Measurements from ENCODE around the gene DIPK1B. TPM values are rescaled to one million over a fixed set of nuclear protein-coding genes. Genes with fewer than 3 reads are reported as not detected.

Gene DIPK1B
- total and polyA plus RNA-seq, 10 of the 15 experiments (the other 5 are each of a cell fraction or from before 2014, with no cell fraction given): 0.08 to 0.28 (median 0.13) TPM; not detected in 3

GRCh38 chr9:136725612-136726011 lies 13.2 kb downstream of the DIPK1B start:
- peak overlapping the region; percentile 79 for H3K9ac ChIP-seq (ENCODE audit: control insufficient read depth, insufficient read depth, low read length)
- ATAC-seq (no peak), FAIRE-seq (no peak), DNase-seq (ENCODE audit: low read depth, low spot score) (no peak)
- RAD21 ChIA-PET (ENCODE audit: unreplicated experiment): interaction anchor here (1.5 kb wide), 1 partner anchor 16 kb away, joined by 5 read pairs; no protein-coding TSS in a partner anchor
- H2AFZ ChIP-seq (ENCODE audit: control insufficient read depth, low read depth, low read length): no peak overlapping the region
- no peaks in the 10 kb centered on the region for H3K27me3 ChIP-seq (replicated peaks in 1 of 2; ENCODE audit: control insufficient read depth in 2 of 2, insufficient read depth in 2 of 2, low read length in 1 of 2)
- H3K4me2 ChIP-seq (ENCODE audit: control insufficient read depth, insufficient read depth): peak overlapping the region; percentile 93
- peaks cover 9% of the 10 kb centered on the region for H4K20me1 ChIP-seq (ENCODE audit: control insufficient read depth, insufficient read depth)
- peaks cover 18 to 28% of the 10 kb centered on the region in 2 experiments for H3K36me3 ChIP-seq (ENCODE audit: control insufficient read depth in 2 of 2, insufficient read depth in 2 of 2, low read length in 1 of 2)
- POLR2A ChIA-PET: no interaction called here
- no TSS peak for BruUV-seq (replicated peaks)
- CTCF ChIA-PET: interaction anchor here (0.6 kb wide), 1 partner anchor 39 kb away, joined by 3 read pairs; no protein-coding TSS in a partner anchor
- H3K4me1 ChIP-seq (ENCODE audit: control insufficient read depth, insufficient read depth, low read length): peaks cover 13% of the 10 kb centered on the region
- SMC1A ChIA-PET (ENCODE audit: uncharacterized antibody, unreplicated experiment): no interaction called here
- intact Hi-C loops (cut with micrococcal nuclease; ENCODE audit: unreplicated experiment) (no loop called here), in situ Hi-C loops (cut with MboI) (no loop called here)
- peak overlapping the region; percentile 69 for H3K4me3 ChIP-seq
- no peak overlapping the region for H3K27ac ChIP-seq (ENCODE audit: control insufficient read depth, insufficient read depth)
- peaks cover 45% of the 10 kb centered on the region for H3K79me2 ChIP-seq (ENCODE audit: control insufficient read depth, insufficient read depth, low read length)
- no peaks in the 10 kb centered on the region for H3K9me3 ChIP-seq (replicated peaks; ENCODE audit: control insufficient read depth, insufficient read depth, low read length)
- 81% methylated on average over 10 of the region's 10 CpGs for WGBS (ENCODE audit: insufficient coverage, insufficient replicate concordance, low lambda C conversion rate, missing lambda C conversion rate)
- TF ChIP-seq CEBPB (IDR thresholded peaks at IDR 0.05; ENCODE audit: borderline replicate concordance in 1 of 2, low read depth in 2 of 2, low read length in 2 of 2): no peak
- no peak for TF ChIP-seq ZBTB40 (IDR thresholded peaks at IDR 0.05; ENCODE audit: borderline replicate concordance)
- no peak for TF ChIP-seq ZZZ3 (IDR thresholded peaks at IDR 0.05; ENCODE audit: control insufficient read depth, insufficient read length, low read depth)
- TF ChIP-seq POU2F2 (IDR thresholded peaks at IDR 0.05; ENCODE audit: borderline replicate concordance, low read depth, low read length): no peak
- TF ChIP-seq SMAD5 (IDR thresholded peaks at IDR 0.05; ENCODE audit: low read depth): no peak
- no peak for TF ChIP-seq ASH2L (IDR thresholded peaks at IDR 0.05; ENCODE audit: borderline replicate concordance, low read depth)
- TF ChIP-seq POLR2AphosphoS5 (IDR thresholded peaks at IDR 0.05; ENCODE audit: low read length): no peak
- TF ChIP-seq E2F8 (IDR thresholded peaks at IDR 0.05; ENCODE audit: low read depth, partially characterized antibody): no peak
- no peak for TF ChIP-seq NRF1 (conservative IDR thresholded peaks at IDR 0.05; ENCODE audit: low read depth, low read length)
- no peak for TF ChIP-seq BACH1 (IDR thresholded peaks at IDR 0.05; ENCODE audit: borderline replicate concordance)
- TF ChIP-seq PKNOX1 (IDR thresholded peaks at IDR 0.05): no peak
- no peak for TF ChIP-seq STAT3 (IDR thresholded peaks at IDR 0.05; ENCODE audit: low read depth, low read length)
- no peak for TF ChIP-seq NFIC (IDR thresholded peaks at IDR 0.05; ENCODE audit: low read depth, low read length)
- no peak for TF ChIP-seq YY1 (IDR thresholded peaks at IDR 0.05; ENCODE audit: low read depth, low read length)
- TF ChIP-seq FOXM1 (IDR thresholded peaks at IDR 0.05; ENCODE audit: low read depth, low read length): no peak
- TF ChIP-seq RUNX3 (IDR thresholded peaks at IDR 0.05; ENCODE audit: low read length): no peak
- TF ChIP-seq ETV6 (conservative IDR thresholded peaks at IDR 0.05 in 1 of 2, IDR thresholded peaks at IDR 0.05 in 1 of 2; ENCODE audit: borderline replicate concordance in 1 of 2, low read depth in 1 of 2): no peak
- TF ChIP-seq CBFB (IDR thresholded peaks at IDR 0.05; ENCODE audit: low read depth): no peak

Measured in GM12878 (cell line).